Neural progenitor cell (in vitro differentiated cells): ENCODE data around the gene RAP2B.

Experiments
- EZH2 ChIP-seq: fragments of 200-600 bp; sonication (generic); IDR thresholded peaks from 2 replicates; pipeline ENCODE4 v1.6.1; 2017; ENCODE audit warnings: antibody characterized with exemption, mild to moderate bottlenecking, moderate library complexity
- EZH2phosphoT487 ChIP-seq: fragments of 200-600 bp; sonication (generic); IDR thresholded peaks from 2 replicates; pipeline ENCODE4 v1.6.1; 2017; ENCODE audit warnings: antibody characterized with exemption
- TF ChIP-seq, protein P1 (sequence below): fragments of 200-600 bp; sonication (generic); IDR thresholded peaks from 2 replicates; pipeline ENCODE4 v1.5.1; 2017; ENCODE audit warnings: antibody characterized with exemption, mild to moderate bottlenecking

DNA sequence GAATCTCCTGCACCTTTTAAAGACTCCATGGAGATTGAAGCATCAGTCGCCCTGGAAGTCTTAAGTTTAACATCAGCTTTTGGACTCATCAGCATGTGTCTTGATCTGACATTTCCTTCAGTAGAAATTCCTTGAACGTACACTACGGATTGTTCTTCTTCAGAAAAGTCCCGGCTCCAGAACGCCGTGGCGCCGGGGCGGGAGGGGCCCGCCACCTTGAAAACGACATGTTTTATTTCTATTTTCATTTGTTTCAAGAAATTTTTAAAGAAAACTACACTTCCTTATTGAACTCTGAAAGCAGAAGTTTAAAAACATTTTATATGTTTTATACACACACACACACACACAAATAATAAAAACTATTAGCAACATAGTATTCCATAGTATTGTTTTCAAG lies 32.6 kb upstream of the RAP2B start:
- TF ChIP-seq, protein P1, sequence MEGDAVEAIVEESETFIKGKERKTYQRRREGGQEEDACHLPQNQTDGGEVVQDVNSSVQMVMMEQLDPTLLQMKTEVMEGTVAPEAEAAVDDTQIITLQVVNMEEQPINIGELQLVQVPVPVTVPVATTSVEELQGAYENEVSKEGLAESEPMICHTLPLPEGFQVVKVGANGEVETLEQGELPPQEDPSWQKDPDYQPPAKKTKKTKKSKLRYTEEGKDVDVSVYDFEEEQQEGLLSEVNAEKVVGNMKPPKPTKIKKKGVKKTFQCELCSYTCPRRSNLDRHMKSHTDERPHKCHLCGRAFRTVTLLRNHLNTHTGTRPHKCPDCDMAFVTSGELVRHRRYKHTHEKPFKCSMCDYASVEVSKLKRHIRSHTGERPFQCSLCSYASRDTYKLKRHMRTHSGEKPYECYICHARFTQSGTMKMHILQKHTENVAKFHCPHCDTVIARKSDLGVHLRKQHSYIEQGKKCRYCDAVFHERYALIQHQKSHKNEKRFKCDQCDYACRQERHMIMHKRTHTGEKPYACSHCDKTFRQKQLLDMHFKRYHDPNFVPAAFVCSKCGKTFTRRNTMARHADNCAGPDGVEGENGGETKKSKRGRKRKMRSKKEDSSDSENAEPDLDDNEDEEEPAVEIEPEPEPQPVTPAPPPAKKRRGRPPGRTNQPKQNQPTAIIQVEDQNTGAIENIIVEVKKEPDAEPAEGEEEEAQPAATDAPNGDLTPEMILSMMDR = no peak
- TF ChIP-seq EZH2phosphoT487 (no peak), EZH2 (no peak)
